Small intestine (tissue), 7 donors: ENCODE measurements around the gene NBR1. TPM values are rescaled to one million over a fixed set of nuclear protein-coding genes. Genes with fewer than 3 reads are reported as not detected.
A peak's percentile ranks its signal among the peaks of the same experiment; 100 is the strongest.
"Not testable (repeated sequence)": the region's sequence is repeated elsewhere in the genome, so short reads cannot be mapped to it uniquely, and the experiment has no call there.

Experiments
- DNase-seq, 2 donors: peaks; one replicate each; pipeline versions ENCODE4 v3.0.0 to v3.0.0-alpha.2; 2013
- FAIRE-seq: peaks from 2 replicates; lab custom pipeline; 2012; peaks lifted over from hg19 to GRCh38; lab: Jason Lieb, UNC
- H3K27ac ChIP-seq, 3 donors: one replicate each; pipeline ENCODE4 v1.5.1; 2013; ENCODE audit warnings: low read length in 2 of 3, mild to moderate bottlenecking in 2 of 3, control low read depth in 1 of 3, inconsistent platforms in 1 of 3, low read depth in 1 of 3, moderate library complexity in 1 of 3
- H3K27me3 ChIP-seq, 3 donors: one replicate each; pipeline ENCODE4 v1.6.1; 2013; ENCODE audit warnings: low read length in 3 of 3, inconsistent platforms in 1 of 3; ENCODE audit not compliant: control insufficient read depth in 3 of 3, insufficient read depth in 3 of 3
- H3K36me3 ChIP-seq, 3 donors: one replicate each; pipeline ENCODE4 v1.6.1; 2013; ENCODE audit warnings: low read length in 3 of 3, inconsistent platforms in 1 of 3, low read depth in 1 of 3, mild to moderate bottlenecking in 1 of 3, moderate library complexity in 1 of 3; ENCODE audit not compliant: control insufficient read depth in 3 of 3, insufficient read depth in 2 of 3
- H3K4me1 ChIP-seq, 3 donors: one replicate each; pipeline ENCODE4 v1.6.1; 2013; ENCODE audit warnings: low read length in 2 of 3, inconsistent platforms in 1 of 3, low read depth in 1 of 3, mild to moderate bottlenecking in 1 of 3, moderate library complexity in 1 of 3; ENCODE audit not compliant: control insufficient read depth in 3 of 3, insufficient read depth in 2 of 3
- H3K4me3 ChIP-seq, 3 donors: one replicate each; pipeline ENCODE4 v1.5.1; 2013; ENCODE audit warnings: low read length in 3 of 3, control low read depth in 1 of 3, inconsistent platforms in 1 of 3, low read depth in 1 of 3, mild to moderate bottlenecking in 1 of 3, moderate library complexity in 1 of 3
- H3K9me3 ChIP-seq, 2 donors: one replicate each; pipeline ENCODE4 v1.6.1; 2013; ENCODE audit warnings: low read depth in 1 of 2, low read length in 1 of 2; ENCODE audit not compliant: control insufficient read depth in 2 of 2, insufficient read depth in 1 of 2
- WGBS, 3 donors: extraction: QIAGEN DNeasy Blood & Tissue Kit; methylation state at CpG; one replicate each; pipeline ENCODE4 v1.1.7; 2013; 5-methylcytosine and 5-hydroxymethylcytosine counted together
- polyA plus RNA-seq, 4 donors: library from polyadenylated mRNA; stranded (reverse) in 3 of 4; unstranded in 1 of 4; fragments of 200-250 nt in 3 of 4; fragments of 120-200 nt in 1 of 4; gene quantifications; one replicate each; pipeline versions ENCODE4 v1.2.1 to v1.2.3, GENCODE V29; 2013
- donor health status: healthy with polysubstance abuse.
- donor health status: control.
- donor health status: control.
- donor health status: Bipolar disorder and iron deficiency.
- donor health status: healthy.

NBR1 gene
- polyA plus RNA-seq, 4 donors, result 42.7 to 142 (median 68.6) TPM

GRCh38 chr17:43224146-43224705 is 53.2 kb downstream of the NBR1 start:
- FAIRE-seq (no peak), DNase-seq (no peak)
- Histone ChIP-seq H3K4me1 (peaks cover 0 to 6% (median 0%) of the 10 kb centered on the region in 3 donors), H3K4me3 (no peak overlapping the region), H3K27ac (no peak overlapping the region), H3K27me3 (no peaks in the 10 kb centered on the region), H3K9me3 (no peaks in the 10 kb centered on the region), H3K36me3 (peaks cover 2 to 68% (median 3%) of the 10 kb centered on the region in 3 donors)
- WGBS, 3 donors, result 87 to 98% (median 87%) methylated on average over 7 of the region's 7 CpGs

- no peak overlapping the region for H3K4me3 ChIP-seq
- H3K36me3 ChIP-seq, result peaks cover 2 to 48% (median 3%) of the 10 kb centered on the region in 3 donors
- no peaks in the 10 kb centered on the region for H3K4me1 ChIP-seq
- no peak overlapping the region for H3K27ac ChIP-seq
- FAIRE-seq, result no peak
- H3K9me3 ChIP-seq, result no peaks in the 10 kb centered on the region
- DNase-seq, result no peak
- 92 to 96% (median 95%) methylated on average over 7 of the region's 7 CpGs for WGBS, 3 donors
- no peaks in the 10 kb centered on the region for H3K27me3 ChIP-seq
Observed at GRCh38 chr17:43226393-43226792, 55.4 kb downstream of the NBR1 start.

GRCh38 chr17:43228020-43228782 is 57.2 kb downstream of the NBR1 start, which contains the start of gene CCDC200:
Gene CCDC200 (minus strand): TSS chr17:43228623. CDS start chr17:43228554, 69 bp downstream.
- WGBS, 3 donors, result no CpG with 5 or more reads among the region's 7 CpGs
- H3K9me3 ChIP-seq, H3K27me3 ChIP-seq, H3K4me1 ChIP-seq, DNase-seq, FAIRE-seq, H3K4me3 ChIP-seq, H3K27ac ChIP-seq: not testable (repeated sequence)
- peaks cover 0 to 33% (median 2%) of the 10 kb centered on the region in 3 donors for H3K36me3 ChIP-seq

- WGBS, 3 donors, result 56 to 84% (median 62%) methylated on average over 12 to 19 of the region's 40 CpGs
- not testable (repeated sequence) for FAIRE-seq, H3K4me1 ChIP-seq, DNase-seq, H3K27me3 ChIP-seq, H3K9me3 ChIP-seq, H3K36me3 ChIP-seq, H3K4me3 ChIP-seq
- peak overlapping the region in 1 of 3 donors; percentile 30 for H3K27ac ChIP-seq
Observed at GRCh38 chr17:43231205-43232020, 60.4 kb downstream of the NBR1 start.

- Histone ChIP-seq H3K27ac (peak overlapping the region in 1 of 3 donors; percentile 30), H3K4me3 (peak overlapping the region in 1 of 3 donors; percentile 2)
- not testable (repeated sequence) for H3K9me3 ChIP-seq, FAIRE-seq, H3K36me3 ChIP-seq, H3K4me1 ChIP-seq, H3K27me3 ChIP-seq
- WGBS, 3 donors, result 33 to 67% (median 56%) methylated on average over 8 to 16 of the region's 24 CpGs
- peak; percentile 32 to 54 for DNase-seq
Observed at GRCh38 chr17:43232021-43232699, 61.1 kb downstream of the NBR1 start.

- H3K36me3 ChIP-seq, DNase-seq, H3K27me3 ChIP-seq, H3K4me3 ChIP-seq, H3K4me1 ChIP-seq, FAIRE-seq, H3K9me3 ChIP-seq, H3K27ac ChIP-seq: not testable (repeated sequence)
- 11% methylated on average over 1 of the region's 15 CpGs; no CpG with 5 or more reads in 2 of the 3 donors for WGBS, 3 donors
Observed at GRCh38 chr17:43233263-43233662, 62.2 kb downstream of the NBR1 start.

GRCh38 chr17:43233877-43234276 is 62.9 kb downstream of the NBR1 start, which contains the start of gene RNU2-1:
Gene RNU2-1 (minus strand): TSS chr17:43233977.
- DNase-seq, FAIRE-seq, H3K27ac ChIP-seq, H3K4me3 ChIP-seq, H3K9me3 ChIP-seq, H3K27me3 ChIP-seq, H3K36me3 ChIP-seq, H3K4me1 ChIP-seq: not testable (repeated sequence)
- WGBS, 3 donors, result no CpG with 5 or more reads among the region's 31 CpGs

GRCh38 chr17:43239597-43239996 is 68.6 kb downstream of the NBR1 start:
- H3K4me3 ChIP-seq, H3K36me3 ChIP-seq, H3K9me3 ChIP-seq, DNase-seq, H3K27me3 ChIP-seq, H3K4me1 ChIP-seq, H3K27ac ChIP-seq, FAIRE-seq: not testable (repeated sequence)
- no CpG with 5 or more reads among the region's 26 CpGs for WGBS, 3 donors
